ENCODE measurements around the gene EFNA4. TPM values are rescaled to one million over a fixed set of nuclear protein-coding genes. Genes with fewer than 3 reads are reported as not detected.

The EFNA4 gene
- total RNA-seq, 1 donor from 2014 or later, result 46.8 TPM

- Mint-ChIP-seq H3K9me3 (ENCODE audit: low read depth) (no peaks in the 10 kb centered on the region), H3K36me3 (ENCODE audit: insufficient read depth) (peaks cover 3% of the 10 kb centered on the region), H3K27me3 (no peaks in the 10 kb centered on the region), H3K4me3 (ENCODE audit: low read depth) (peak overlapping the region; percentile 35), H3K4me1 (ENCODE audit: low read depth) (peaks cover 2% of the 10 kb centered on the region), H3K27ac (peak overlapping the region; percentile 90)
- TF ChIP-seq, protein P1, sequence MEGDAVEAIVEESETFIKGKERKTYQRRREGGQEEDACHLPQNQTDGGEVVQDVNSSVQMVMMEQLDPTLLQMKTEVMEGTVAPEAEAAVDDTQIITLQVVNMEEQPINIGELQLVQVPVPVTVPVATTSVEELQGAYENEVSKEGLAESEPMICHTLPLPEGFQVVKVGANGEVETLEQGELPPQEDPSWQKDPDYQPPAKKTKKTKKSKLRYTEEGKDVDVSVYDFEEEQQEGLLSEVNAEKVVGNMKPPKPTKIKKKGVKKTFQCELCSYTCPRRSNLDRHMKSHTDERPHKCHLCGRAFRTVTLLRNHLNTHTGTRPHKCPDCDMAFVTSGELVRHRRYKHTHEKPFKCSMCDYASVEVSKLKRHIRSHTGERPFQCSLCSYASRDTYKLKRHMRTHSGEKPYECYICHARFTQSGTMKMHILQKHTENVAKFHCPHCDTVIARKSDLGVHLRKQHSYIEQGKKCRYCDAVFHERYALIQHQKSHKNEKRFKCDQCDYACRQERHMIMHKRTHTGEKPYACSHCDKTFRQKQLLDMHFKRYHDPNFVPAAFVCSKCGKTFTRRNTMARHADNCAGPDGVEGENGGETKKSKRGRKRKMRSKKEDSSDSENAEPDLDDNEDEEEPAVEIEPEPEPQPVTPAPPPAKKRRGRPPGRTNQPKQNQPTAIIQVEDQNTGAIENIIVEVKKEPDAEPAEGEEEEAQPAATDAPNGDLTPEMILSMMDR (IDR thresholded peaks at IDR 0.05; ENCODE audit: unreplicated experiment), result peak; percentile 99
- DNase-seq (ENCODE audit: low spot score, unreplicated experiment), result peak; percentile 84
Measured at GRCh38 chr1:155017041-155017945, 46.2 kb upstream of the EFNA4 start.

DNA sequence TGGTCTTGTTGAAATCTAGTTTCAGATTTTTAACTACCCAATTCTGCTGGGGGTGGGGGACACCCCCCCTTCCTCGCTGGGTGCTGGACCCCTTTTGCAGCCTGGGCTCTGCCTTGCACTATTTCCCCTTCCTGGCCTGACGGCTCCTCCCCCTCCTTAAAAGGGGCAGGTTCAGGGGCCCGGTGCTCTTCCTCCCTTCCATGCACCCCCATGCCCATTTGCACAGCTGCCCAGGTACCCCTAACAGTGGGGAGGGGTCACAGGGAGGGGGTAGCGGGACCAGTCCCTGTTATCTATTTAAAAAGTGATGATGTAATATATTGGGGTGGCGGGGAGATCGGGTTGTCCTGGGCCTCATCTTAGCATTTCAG is 45.6 kb upstream of the EFNA4 start:
- H3K4me3 Mint-ChIP-seq (ENCODE audit: low read depth), result no peak overlapping the region
- DNase-seq (ENCODE audit: low spot score, unreplicated experiment), result no peak
- H3K27me3 Mint-ChIP-seq, result no peaks in the 10 kb centered on the region
- peaks cover 3% of the 10 kb centered on the region for H3K36me3 Mint-ChIP-seq (ENCODE audit: insufficient read depth)
- TF ChIP-seq, protein P1 (IDR thresholded peaks at IDR 0.05; ENCODE audit: unreplicated experiment), result no peak
- H3K27ac Mint-ChIP-seq, result peak overlapping the region; percentile 45
- H3K9me3 Mint-ChIP-seq (ENCODE audit: low read depth), result no peaks in the 10 kb centered on the region
- H3K4me1 Mint-ChIP-seq (ENCODE audit: low read depth), result peaks cover 2% of the 10 kb centered on the region

DNA sequence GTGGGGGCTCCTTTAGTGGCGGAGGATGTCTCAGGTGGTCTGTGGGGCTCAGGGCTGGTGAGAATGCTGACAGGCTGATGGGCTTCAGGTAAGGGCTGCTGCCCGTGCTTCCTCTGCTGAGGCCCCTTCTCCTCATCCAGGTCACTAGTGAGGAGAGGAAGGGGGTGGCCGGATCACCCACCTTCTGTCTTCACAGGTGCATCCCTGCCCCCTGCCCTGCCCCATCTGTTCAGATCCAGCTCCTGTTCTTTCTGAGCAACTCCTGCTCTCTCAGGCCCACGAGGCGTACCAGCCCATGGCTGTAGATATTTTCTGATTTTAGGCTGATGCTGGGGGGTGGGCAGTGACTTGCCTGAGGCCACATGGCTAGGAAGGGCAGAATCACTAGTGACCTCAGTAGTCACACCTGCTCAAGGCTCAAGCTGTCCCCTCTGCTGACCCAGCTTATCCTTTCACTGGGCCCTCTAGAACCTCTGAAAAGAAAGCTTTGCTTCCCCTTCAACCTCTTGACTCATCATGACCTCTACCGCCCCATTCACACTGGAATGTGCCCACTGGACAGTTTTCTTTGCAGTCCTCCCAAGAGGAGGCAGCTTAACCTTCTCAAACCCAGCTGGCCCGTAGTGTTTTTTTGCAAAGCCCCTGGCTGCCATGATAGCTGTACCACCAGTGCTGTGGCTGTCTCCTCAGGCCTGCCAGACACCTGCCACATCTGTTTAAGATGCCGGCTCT is 44.8 kb upstream of the EFNA4 start:
- H3K4me3 Mint-ChIP-seq (ENCODE audit: low read depth), result no peak overlapping the region
- H3K36me3 Mint-ChIP-seq (ENCODE audit: insufficient read depth), result peaks cover 3% of the 10 kb centered on the region
- DNase-seq (ENCODE audit: low spot score, unreplicated experiment), result no peak
- no peaks in the 10 kb centered on the region for H3K27me3 Mint-ChIP-seq
- peaks cover 2% of the 10 kb centered on the region for H3K4me1 Mint-ChIP-seq (ENCODE audit: low read depth)
- TF ChIP-seq, protein P1 (IDR thresholded peaks at IDR 0.05; ENCODE audit: unreplicated experiment), result no peak
- H3K27ac Mint-ChIP-seq, result peak overlapping the region; percentile 22
- no peaks in the 10 kb centered on the region for H3K9me3 Mint-ChIP-seq (ENCODE audit: low read depth)

- peaks cover 3% of the 10 kb centered on the region for H3K36me3 Mint-ChIP-seq (ENCODE audit: insufficient read depth)
- TF ChIP-seq, protein P1 (IDR thresholded peaks at IDR 0.05; ENCODE audit: unreplicated experiment), result no peak
- no peak overlapping the region for H3K4me3 Mint-ChIP-seq (ENCODE audit: low read depth)
- H3K4me1 Mint-ChIP-seq (ENCODE audit: low read depth), result peaks cover 2% of the 10 kb centered on the region
- no peaks in the 10 kb centered on the region for H3K27me3 Mint-ChIP-seq
- no peaks in the 10 kb centered on the region for H3K9me3 Mint-ChIP-seq (ENCODE audit: low read depth)
- H3K27ac Mint-ChIP-seq, result peak overlapping the region; percentile 22
- DNase-seq (ENCODE audit: low spot score, unreplicated experiment), result no peak
Measured at GRCh38 chr1:155019377-155020245, 43.9 kb upstream of the EFNA4 start.
